OCI-LY7 (cell line): ENCODE measurements around the gene CELA3B. TPM values are rescaled to one million over a fixed set of nuclear protein-coding genes. Genes with fewer than 3 reads are reported as not detected.
"Not testable (repeated sequence)": the region's sequence is repeated elsewhere in the genome, so short reads cannot be mapped to it uniquely, and the experiment has no call there.

Experiments
- BruUV-seq: library from RNA; stranded (reverse); fragments of 400-500 nt; replicated peaks from 2 replicates; lab custom pipeline; 2021; lab: Mats Ljungman, UMichigan
- CTCF ChIA-PET: fragments of 300-600 bp; sonication (Branson Sonifier 250); formaldehyde crosslinking; loops from one replicate; lab custom pipeline; 2022; ENCODE audit warnings: antibody characterized with exemption; ENCODE audit not compliant: unreplicated experiment; lab: Charles Lee
- POLR2A ChIA-PET: fragments of 300-600 bp; sonication (Branson Sonifier 250); formaldehyde crosslinking; loops from one replicate; lab custom pipeline; 2022; ENCODE audit warnings: antibody characterized with exemption; lab: Charles Lee
- DNase-seq: peaks from one replicate; pipeline ENCODE4 v3.0.0-alpha.2; 2015; ENCODE audit warnings: low spot score
- H2AFZ ChIP-seq: fragments of 200-600 bp; sonication (generic), shearing (Covaris generic); 2 replicates; pipeline ENCODE4 v1.6.1; 2014; ENCODE audit warnings: mild to moderate bottlenecking, antibody characterized with exemption, low read length, moderate library complexity
- H3K27ac ChIP-seq: fragments of 200-600 bp; sonication (generic); 2 replicates; pipeline ENCODE4 v1.5.1; 2014; ENCODE audit warnings: mixed run types, low read depth, mild to moderate bottlenecking, moderate library complexity, low read length, inconsistent platforms; ENCODE audit not compliant: poor library complexity, severe bottlenecking
- H3K36me3 ChIP-seq: fragments of 200-600 bp; sonication (generic); 2 replicates; pipeline ENCODE4 v1.6.1; 2014; ENCODE audit warnings: mild to moderate bottlenecking, antibody characterized with exemption, low read length, moderate library complexity, mixed read lengths; ENCODE audit not compliant: insufficient read depth
- H3K4me1 ChIP-seq: fragments of 200-600 bp; sonication (generic); 2 replicates; pipeline ENCODE4 v1.5.1; 2014; ENCODE audit warnings: mild to moderate bottlenecking, low read length; ENCODE audit not compliant: insufficient read depth, poor library complexity, severe bottlenecking
- H3K4me2 ChIP-seq: fragments of 200-600 bp; sonication (generic); 2 replicates; pipeline ENCODE4 v1.6.1; 2014; ENCODE audit warnings: mild to moderate bottlenecking, low read length
- H3K4me3 ChIP-seq: fragments of 200-600 bp; sonication (generic); 2 replicates; pipeline ENCODE4 v1.5.1; 2014; ENCODE audit warnings: mild to moderate bottlenecking, low read depth, low read length; ENCODE audit not compliant: poor library complexity, severe bottlenecking
- H3K79me2 ChIP-seq: fragments of 200-600 bp; sonication (generic); 2 replicates; pipeline ENCODE4 v1.6.1; 2016; ENCODE audit warnings: low read depth, mild to moderate bottlenecking, low read length, moderate library complexity, mixed read lengths; ENCODE audit not compliant: insufficient read depth
- H3K9me2 ChIP-seq: fragments of 200-600 bp; sonication (generic); 2 replicates; pipeline ENCODE4 v1.6.1; 2016; ENCODE audit warnings: mild to moderate bottlenecking, low read length, mixed read lengths; ENCODE audit not compliant: insufficient read depth
- H3K9me3 ChIP-seq: fragments of 200-600 bp; sonication (generic); 2 replicates; pipeline ENCODE4 v1.6.1; 2014; ENCODE audit warnings: mild to moderate bottlenecking, mixed run types, low read length, mixed read lengths
- H4K20me1 ChIP-seq: fragments of 200-600 bp; sonication (generic); 2 replicates; pipeline ENCODE4 v1.6.1; 2014; ENCODE audit warnings: mild to moderate bottlenecking, antibody characterized with exemption, low read length, moderate library complexity, mixed read lengths; ENCODE audit not compliant: insufficient read depth
- intact Hi-C: fragments of 100-400 bp; cut with micrococcal nuclease; formaldehyde crosslinking; loops from one replicate; pipeline ENCODE4 v1.10.0; 2022; ENCODE audit not compliant: unreplicated experiment
- total RNA-seq, 2 experiments: library from RNA; depleted of rRNA in 1 of 2; stranded (reverse); fragments of >200 nt in 1 of 2; shearing (Covaris generic) in 1 of 2; gene quantifications; 2 replicates each; pipeline ENCODE4 v1.2.3, GENCODE V29; 2014 to 2022

CELA3B gene
- total RNA-seq, 2 experiments from 2014 or later: not detected

DNA sequence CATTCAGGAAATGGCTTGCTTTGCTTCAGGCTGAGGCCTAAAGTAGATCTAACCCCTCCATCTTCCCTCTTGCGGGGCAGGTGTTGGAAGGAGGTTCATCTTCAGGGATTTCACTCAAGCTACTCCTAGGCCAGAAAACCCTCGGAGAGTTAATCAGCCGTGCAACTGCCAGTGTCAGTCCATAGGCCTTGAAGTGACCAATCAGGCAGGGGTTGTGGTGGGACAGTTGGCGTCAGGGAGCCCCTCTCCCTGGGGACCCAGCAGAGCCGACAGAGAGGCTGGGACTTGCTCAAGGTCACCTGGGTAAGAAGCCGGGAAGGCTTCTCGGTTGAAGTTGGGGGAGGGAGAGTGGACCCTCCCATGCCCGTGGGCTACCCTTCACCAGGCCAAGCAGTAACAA is 2.9 kb upstream of the CELA3B start:
- H3K9me2 ChIP-seq, H3K4me3 ChIP-seq, intact Hi-C loops, H2AFZ ChIP-seq, CTCF ChIA-PET, H4K20me1 ChIP-seq, H3K36me3 ChIP-seq, BruUV-seq, H3K79me2 ChIP-seq, H3K27ac ChIP-seq, H3K4me2 ChIP-seq, DNase-seq, H3K9me3 ChIP-seq, POLR2A ChIA-PET, H3K4me1 ChIP-seq: not testable (repeated sequence)

GRCh38 chr1:21974699-21975098 is 2.1 kb upstream of the CELA3B start:
- H3K4me1 ChIP-seq, BruUV-seq, H3K79me2 ChIP-seq, H3K4me2 ChIP-seq, H4K20me1 ChIP-seq, H3K9me3 ChIP-seq, POLR2A ChIA-PET, H3K36me3 ChIP-seq, H3K9me2 ChIP-seq, DNase-seq, H3K27ac ChIP-seq, intact Hi-C loops, CTCF ChIA-PET, H2AFZ ChIP-seq, H3K4me3 ChIP-seq: not testable (repeated sequence)

- intact Hi-C loops, BruUV-seq, H4K20me1 ChIP-seq, H3K4me2 ChIP-seq, DNase-seq, H3K27ac ChIP-seq, H3K4me3 ChIP-seq, CTCF ChIA-PET, H3K36me3 ChIP-seq, H3K79me2 ChIP-seq, H3K9me2 ChIP-seq, H3K9me3 ChIP-seq, POLR2A ChIA-PET, H3K4me1 ChIP-seq, H2AFZ ChIP-seq: not testable (repeated sequence)
Measured at GRCh38 chr1:21975296-21975695, 1.5 kb upstream of the CELA3B start.

DNA sequence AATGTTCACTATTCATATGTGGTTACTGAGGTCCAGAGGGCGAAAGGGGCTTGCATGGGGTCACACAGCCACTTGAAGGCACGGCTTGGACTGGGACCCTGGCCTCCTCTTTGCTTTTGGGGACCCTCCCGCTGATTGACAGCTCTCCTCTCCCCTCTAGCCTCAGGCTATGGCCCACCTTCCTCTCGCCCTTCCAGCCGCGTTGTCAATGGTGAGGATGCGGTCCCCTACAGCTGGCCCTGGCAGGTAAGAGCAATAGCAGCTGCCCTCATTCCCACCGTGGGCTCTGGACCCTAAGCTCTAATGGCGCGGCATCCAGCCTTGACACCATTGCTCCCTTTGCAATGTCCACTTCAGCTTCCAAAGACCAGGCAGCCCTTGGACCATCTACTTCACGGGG is 1.4 kb downstream of the CELA3B start:
- H3K36me3 ChIP-seq, H3K4me2 ChIP-seq, BruUV-seq, H3K79me2 ChIP-seq, H3K27ac ChIP-seq, H2AFZ ChIP-seq, POLR2A ChIA-PET, H3K4me1 ChIP-seq, H3K9me3 ChIP-seq, DNase-seq, H3K9me2 ChIP-seq, intact Hi-C loops, H3K4me3 ChIP-seq, H4K20me1 ChIP-seq, CTCF ChIA-PET: not testable (repeated sequence)

- DNase-seq, H3K79me2 ChIP-seq, H4K20me1 ChIP-seq, CTCF ChIA-PET, H2AFZ ChIP-seq, H3K36me3 ChIP-seq, BruUV-seq, H3K27ac ChIP-seq, H3K4me2 ChIP-seq, H3K9me3 ChIP-seq, intact Hi-C loops, H3K9me2 ChIP-seq, H3K4me3 ChIP-seq, H3K4me1 ChIP-seq, POLR2A ChIA-PET: not testable (repeated sequence)
Measured at GRCh38 chr1:21980515-21981220, 3.8 kb downstream of the CELA3B start.

- H2AFZ ChIP-seq, H3K4me3 ChIP-seq, H3K27ac ChIP-seq, H4K20me1 ChIP-seq, BruUV-seq, CTCF ChIA-PET, DNase-seq, H3K9me3 ChIP-seq, H3K79me2 ChIP-seq, H3K4me2 ChIP-seq, POLR2A ChIA-PET, intact Hi-C loops, H3K4me1 ChIP-seq, H3K9me2 ChIP-seq, H3K36me3 ChIP-seq: not testable (repeated sequence)
Measured at GRCh38 chr1:21981253-21981652, 4.4 kb downstream of the CELA3B start.
